K562 (cell line): ENCODE measurements around the gene MOCOS. TPM values are rescaled to one million over a fixed set of nuclear protein-coding genes. Genes with fewer than 3 reads are reported as not detected.

ENCODE experiments used
- ATAC-seq: fragments of 200-7000 bp; cut with Tn5 transposase; 3 replicates; pipeline ENCODE4 v1.9.1; 2020; ENCODE audit warnings: moderate library complexity
- BruUV-seq: library from RNA; stranded (reverse); fragments of 400-500 nt; replicated peaks from 2 replicates; lab custom pipeline; 2021; lab: Mats Ljungman, UMichigan
- CTCF ChIA-PET: fragments of 300-600 bp; formaldehyde crosslinking; extraction: SDS; loops from one replicate; lab custom pipeline; 2021; ENCODE audit warnings: low intra/inter-chr PET ratio; lab: Yijun Ruan, JAX
- POLR2A ChIA-PET: fragments of 300-600, 350-650 bp; sonication (Branson Sonifier 250); formaldehyde crosslinking; extraction: SDS; loops from one replicate; lab custom pipeline; 2021; ENCODE audit warnings: antibody characterized with exemption, inconsistent platforms; lab: Yijun Ruan, JAX
- DNase-seq, 4 experiments: peaks; one replicate each; pipeline versions ENCODE4 v3.0.0 to v3.0.0-alpha.2; 2011 to 2018; ENCODE audit warnings: low spot score in 3 of 4, mixed read lengths in 3 of 4; ENCODE audit errors: extremely low read depth in 1 of 4
- FAIRE-seq: peaks from 2 replicates; lab custom pipeline; 2011; peaks lifted over from hg19 to GRCh38; lab: Jason Lieb, UNC
- H2AFZ ChIP-seq: 2 replicates; pipeline ENCODE4 v1.6.0; 2011; ENCODE audit warnings: low read depth, low read length, control low read depth, inconsistent platforms
- H3K27ac ChIP-seq: fragments of 200-600 bp; 3 replicates; pipeline ENCODE4 v1.8.0; 2011; ENCODE audit warnings: low read depth, mild to moderate bottlenecking, control low read depth, inconsistent platforms, low read length, moderate library complexity, mixed read lengths; ENCODE audit errors: extremely low read depth
- H3K27me3 ChIP-seq, 2 experiments: fragments of 300-600 bp in 1 of 2; 2 replicates in 1 of 2; 3 replicates in 1 of 2; pipeline versions ENCODE4 v1.6.0 to v1.8.0; 2011; ENCODE audit warnings: inconsistent platforms in 2 of 2, low read length in 2 of 2, mild to moderate bottlenecking in 1 of 2, mixed read lengths in 1 of 2, moderate library complexity in 1 of 2; ENCODE audit not compliant: control insufficient read depth in 2 of 2, insufficient read depth in 2 of 2
- H3K36me3 ChIP-seq: fragments of 300-600 bp; 3 replicates; pipeline ENCODE4 v1.8.0; 2011; ENCODE audit warnings: mild to moderate bottlenecking, low read length, inconsistent platforms; ENCODE audit not compliant: control insufficient read depth, insufficient read depth
- H3K4me1 ChIP-seq, 2 experiments: fragments of 200-600 bp in 1 of 2; replicated peaks in 1 of 2; 2 replicates in 1 of 2; 3 replicates in 1 of 2; pipeline versions ENCODE4 v1.5.1 to v1.8.0; 2011; ENCODE audit warnings: inconsistent platforms in 2 of 2, low read length in 2 of 2, mild to moderate bottlenecking in 1 of 2, mixed read lengths in 1 of 2, moderate library complexity in 1 of 2; ENCODE audit not compliant: control insufficient read depth in 2 of 2, insufficient read depth in 2 of 2
- H3K4me2 ChIP-seq: 2 replicates; pipeline ENCODE4 v1.6.1; 2011; ENCODE audit warnings: low read length, control low read depth, inconsistent platforms, mixed read lengths; ENCODE audit not compliant: insufficient read depth
- H3K4me3 ChIP-seq: fragments of 200-600 bp; sonication (generic), shearing (Covaris generic); 2 replicates; pipeline ENCODE4 v1.5.1; 2016; ENCODE audit warnings: control low read depth, inconsistent platforms
- H3K79me2 ChIP-seq: fragments of 200-600 bp; 3 replicates; pipeline ENCODE4 v1.8.0; 2011; ENCODE audit warnings: low read length, inconsistent platforms; ENCODE audit not compliant: control insufficient read depth, insufficient read depth
- H3K9ac ChIP-seq, 2 experiments: 2 replicates each; pipeline versions ENCODE4 v1.6.0 to v1.6.1; 2011; ENCODE audit warnings: low read depth in 2 of 2, low read length in 2 of 2, control low read depth in 1 of 2, inconsistent platforms in 1 of 2, mild to moderate bottlenecking in 1 of 2, mixed read lengths in 1 of 2; ENCODE audit not compliant: insufficient read depth in 1 of 2
- H3K9me1 ChIP-seq: one replicate; pipeline ENCODE4 v1.6.0; 2011; ENCODE audit warnings: inconsistent platforms, mild to moderate bottlenecking, low read length, moderate library complexity; ENCODE audit not compliant: control insufficient read depth, insufficient read depth
- H3K9me3 ChIP-seq: replicated peaks from 2 replicates; pipeline ENCODE4 v1.5.1; 2011; ENCODE audit warnings: low read depth, low read length, inconsistent platforms; ENCODE audit not compliant: control insufficient read depth, insufficient read depth
- H4K20me1 ChIP-seq: replicated peaks from 2 replicates; pipeline ENCODE4 v1.6.1; 2011; ENCODE audit warnings: low read length, inconsistent platforms, mixed read lengths; ENCODE audit not compliant: control insufficient read depth, insufficient read depth
- CBFA2T3 ChIP-seq: fragments of 450-650 bp; IDR thresholded peaks from 2 replicates; pipeline ENCODE4 v1.6.1; 2017
- ESRRA ChIP-seq: fragments of 450-650 bp; IDR thresholded peaks from 2 replicates; pipeline ENCODE4 v1.6.1; 2014; ENCODE audit warnings: low read depth, mild to moderate bottlenecking, moderate library complexity, borderline replicate concordance
- ETV5 ChIP-seq: sonication (generic); formaldehyde crosslinking; IDR thresholded peaks from 2 replicates; pipeline ENCODE4 v1.4.0; 2020; ENCODE audit warnings: low read depth, mild to moderate bottlenecking, missing genetic modification reagents
- FOXA1 ChIP-seq: fragments of 450-650 bp; IDR thresholded peaks from 2 replicates; pipeline ENCODE4 v1.6.1; 2016; ENCODE audit warnings: mild to moderate bottlenecking, borderline replicate concordance
- HNRNPUL1 ChIP-seq: fragments of 200-400 bp; formaldehyde crosslinking; IDR thresholded peaks from 2 replicates; pipeline ENCODE4 v1.6.1; 2017; ENCODE audit warnings: low read length
- KDM1A ChIP-seq, 2 experiments: fragments of 450-650 bp; IDR thresholded peaks; 2 replicates each; pipeline ENCODE4 v1.6.1; 2016; ENCODE audit warnings: mild to moderate bottlenecking in 2 of 2
- ZNF124 ChIP-seq: sonication (generic); formaldehyde crosslinking; IDR thresholded peaks from 2 replicates; pipeline ENCODE4 v1.8.1; 2022; ENCODE audit warnings: missing genetic modification reagents
- ZNF354B ChIP-seq: fragments of 250-450 bp; sonication (Bioruptor Pico); IDR thresholded peaks from 2 replicates; pipeline ENCODE4 v1.4.0; 2020
- WGBS: fragments of 100-300 bp; shearing (Covaris generic); methylation state at CpG from one replicate; pipeline ENCODE4 v1.1.6; 2016; ENCODE audit warnings: low coverage, mixed read lengths; ENCODE audit not compliant: insufficient coverage; ENCODE audit errors: missing lambda C conversion rate; 5-methylcytosine and 5-hydroxymethylcytosine counted together
- in situ Hi-C: fragments of 300-500 bp; cut with MboI; formaldehyde crosslinking; loops from 4 replicates; pipeline ENCODE4 v1.15.0; 2018; ENCODE audit warnings: inconsistent platforms, mixed read lengths
- intact Hi-C: fragments of 100-400 bp; cut with micrococcal nuclease; formaldehyde crosslinking; loops from 2 replicates; pipeline ENCODE4 v1.14.2; 2022
- polyA plus RNA-seq, 8 experiments: library from polyadenylated mRNA; depleted of rRNA in 4 of 8; stranded (reverse) in 5 of 8; unstranded in 3 of 8; fragments of >200 nt; fragmentation: Nextera tagmentation in 2 of 8; fragmentation: Illumina TruSeq in 1 of 8; extraction: Ambion mirVana in 2 of 8; extraction: Trizol in 1 of 8; gene quantifications; 2 replicates each; pipeline versions ENCODE4 v1.2.1 to v1.2.3, GENCODE V29; 2011 to 2014; ENCODE audit warnings: inconsistent platforms in 1 of 8, missing spikeins in 1 of 8
- total RNA-seq, 7 experiments: library from RNA; depleted of rRNA in 6 of 7; stranded (reverse); fragments of >200 nt in 6 of 7; fragmentation: Illumina TruSeq in 2 of 7; extraction: Trizol in 2 of 7; gene quantifications; 2 replicates each; pipeline versions ENCODE4 v1.2.1 to v1.2.3, GENCODE V29; 2011 to 2021; ENCODE audit warnings: low replicate concordance in 1 of 7
- TF ChIP-seq, protein P1 (sequence below): IDR thresholded peaks from 3 replicates; pipeline ENCODE4 v1.6.1; 2011; ENCODE audit warnings: borderline replicate concordance, mild to moderate bottlenecking; ENCODE audit not compliant: insufficient read length, insufficient read depth
- TF ChIP-seq, protein P2 (sequence below): sonication (generic); formaldehyde crosslinking; IDR thresholded peaks from 2 replicates; pipeline ENCODE4 v1.5.0; 2020; ENCODE audit warnings: missing genetic modification reagents
- TF ChIP-seq, protein P3 (sequence below), 3 experiments: IDR thresholded peaks in 2 of 3; conservative IDR thresholded peaks in 1 of 3; 2 replicates each; pipeline ENCODE4 v1.5.1; 2011 to 2012; ENCODE audit warnings: low read length in 3 of 3, mild to moderate bottlenecking in 3 of 3, control low read depth in 2 of 3, improper control_type of control experiment in 1 of 3, inconsistent platforms in 1 of 3, low read depth in 1 of 3, mixed read lengths in 1 of 3, moderate library complexity in 1 of 3; ENCODE audit not compliant: insufficient read depth in 2 of 3
- TF ChIP-seq, protein P4 (sequence below), 2 experiments: fragments of 450-650 bp in 1 of 2; IDR thresholded peaks; 2 replicates each; pipeline ENCODE4 v1.6.1; 2011 to 2017; ENCODE audit warnings: low read depth in 2 of 2, antibody characterized with exemption in 1 of 2, borderline replicate concordance in 1 of 2, low read length in 1 of 2, mild to moderate bottlenecking in 1 of 2, mixed read lengths in 1 of 2; ENCODE audit not compliant: control insufficient read depth in 1 of 2

The MOCOS gene
- total and polyA plus RNA-seq, 9 of the 15 experiments (the other 6 are each of a cell fraction or from before 2014, with no cell fraction given), result 4.5 to 12.4 (median 9.1) TPM

DNA sequence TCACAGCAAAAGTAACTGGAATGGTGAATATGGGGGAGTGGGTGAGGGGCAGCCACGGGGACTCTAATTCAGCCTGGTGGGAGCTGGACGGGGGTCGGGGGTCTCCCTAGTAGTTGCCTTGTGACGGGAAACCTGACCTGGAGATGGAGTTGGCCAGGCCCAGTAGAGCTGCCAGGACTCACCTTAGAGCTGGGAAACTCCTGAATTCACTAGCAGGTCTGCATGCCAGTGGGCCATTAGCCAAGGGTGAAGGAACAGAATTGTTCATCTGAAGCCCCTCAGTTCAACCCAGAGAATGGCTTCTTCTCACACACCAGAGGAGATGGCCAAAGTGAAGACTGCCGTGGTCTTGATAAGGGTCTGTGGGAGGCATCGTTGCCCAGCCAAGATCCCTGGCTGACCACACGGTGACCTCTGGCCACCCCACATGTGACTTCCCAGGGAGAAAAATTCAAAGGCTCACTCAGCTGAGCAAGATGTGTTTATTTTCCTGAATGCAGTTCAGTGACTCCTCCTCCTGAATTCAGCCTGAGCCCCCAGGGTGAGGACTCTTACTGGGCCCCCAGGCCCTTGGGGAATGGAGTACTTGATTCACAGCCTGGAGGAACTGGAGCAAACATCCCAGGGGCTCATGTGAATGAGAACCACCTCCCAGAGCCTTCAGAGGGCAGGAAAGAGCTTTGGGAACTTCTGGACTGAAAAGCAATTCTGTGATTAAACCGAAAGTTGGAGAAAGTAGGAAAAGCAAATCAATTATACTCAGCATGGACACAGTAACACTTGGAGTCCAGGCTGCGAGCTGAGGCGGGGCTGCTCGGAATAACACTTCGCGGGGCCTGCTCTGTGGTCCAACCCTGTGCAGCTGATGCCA lies 25.2 kb downstream of the MOCOS start:
- no TSS peak for BruUV-seq
- Histone ChIP-seq H3K9me3 (no peaks in the 10 kb centered on the region), H3K4me3 (no peak overlapping the region), H3K4me1 (peaks cover 8 to 14% of the 10 kb centered on the region in 2 experiments; a peak in 3 of 5 replicates), H3K79me2 (no peaks in the 10 kb centered on the region), H4K20me1 (no peaks in the 10 kb centered on the region), H2AFZ (no peak overlapping the region), H3K27me3 (no peaks in the 10 kb centered on the region), H3K27ac (no peak overlapping the region), H3K36me3 (peaks cover 23% of the 10 kb centered on the region), H3K9me1 (peaks cover 3% of the 10 kb centered on the region), H3K9ac (peak overlapping the region in 1 of 2 experiments; percentile 59; a peak in 2 of 4 replicates), H3K4me2 (peak overlapping the region; percentile 33; the same call in 1 of the 2 replicates)
- ATAC-seq (peak; percentile 81), DNase-seq (peak; percentile 45 to 74 (median 57)), FAIRE-seq (peak; percentile 90)
- ChIA-PET POLR2A (interaction anchor here (0.6 to 1.2 kb wide), 9 partner anchors 10 to 238 kb away, joined by 3 to 5 read pairs (median 3); no protein-coding TSS in a partner anchor), CTCF (interaction anchor here (1.0 kb wide), 1 partner anchor 72 kb away, joined by 5 read pairs; no protein-coding TSS in a partner anchor)
- in situ Hi-C loops, result no loop called here
- intact Hi-C loops, result no loop called here
- 55% methylated on average over 13 of the region's 13 CpGs for WGBS
- TF ChIP-seq KDM1A (IDR thresholded peaks at IDR 0.05), result no peak
- TF ChIP-seq, protein P1, sequence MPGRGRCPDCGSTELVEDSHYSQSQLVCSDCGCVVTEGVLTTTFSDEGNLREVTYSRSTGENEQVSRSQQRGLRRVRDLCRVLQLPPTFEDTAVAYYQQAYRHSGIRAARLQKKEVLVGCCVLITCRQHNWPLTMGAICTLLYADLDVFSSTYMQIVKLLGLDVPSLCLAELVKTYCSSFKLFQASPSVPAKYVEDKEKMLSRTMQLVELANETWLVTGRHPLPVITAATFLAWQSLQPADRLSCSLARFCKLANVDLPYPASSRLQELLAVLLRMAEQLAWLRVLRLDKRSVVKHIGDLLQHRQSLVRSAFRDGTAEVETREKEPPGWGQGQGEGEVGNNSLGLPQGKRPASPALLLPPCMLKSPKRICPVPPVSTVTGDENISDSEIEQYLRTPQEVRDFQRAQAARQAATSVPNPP, result no peak
- no peak for TF ChIP-seq FOXA1
- no peak for TF ChIP-seq ZNF354B
- TF ChIP-seq ETV5 (CRISPR knock-in tag), result 0 out of 2 replicates have a peak, but pooled peaks have one; percentile 34
- TF ChIP-seq ZNF124, result no peak
- TF ChIP-seq, protein P2, sequence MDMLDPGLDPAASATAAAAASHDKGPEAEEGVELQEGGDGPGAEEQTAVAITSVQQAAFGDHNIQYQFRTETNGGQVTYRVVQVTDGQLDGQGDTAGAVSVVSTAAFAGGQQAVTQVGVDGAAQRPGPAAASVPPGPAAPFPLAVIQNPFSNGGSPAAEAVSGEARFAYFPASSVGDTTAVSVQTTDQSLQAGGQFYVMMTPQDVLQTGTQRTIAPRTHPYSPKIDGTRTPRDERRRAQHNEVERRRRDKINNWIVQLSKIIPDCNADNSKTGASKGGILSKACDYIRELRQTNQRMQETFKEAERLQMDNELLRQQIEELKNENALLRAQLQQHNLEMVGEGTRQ (CRISPR knock-in tag), result peak; percentile 35; the same call in 1 of the 2 replicates
- peak; percentile 67 for TF ChIP-seq CBFA2T3
- TF ChIP-seq ESRRA, result no peak
- TF ChIP-seq, protein P3, sequence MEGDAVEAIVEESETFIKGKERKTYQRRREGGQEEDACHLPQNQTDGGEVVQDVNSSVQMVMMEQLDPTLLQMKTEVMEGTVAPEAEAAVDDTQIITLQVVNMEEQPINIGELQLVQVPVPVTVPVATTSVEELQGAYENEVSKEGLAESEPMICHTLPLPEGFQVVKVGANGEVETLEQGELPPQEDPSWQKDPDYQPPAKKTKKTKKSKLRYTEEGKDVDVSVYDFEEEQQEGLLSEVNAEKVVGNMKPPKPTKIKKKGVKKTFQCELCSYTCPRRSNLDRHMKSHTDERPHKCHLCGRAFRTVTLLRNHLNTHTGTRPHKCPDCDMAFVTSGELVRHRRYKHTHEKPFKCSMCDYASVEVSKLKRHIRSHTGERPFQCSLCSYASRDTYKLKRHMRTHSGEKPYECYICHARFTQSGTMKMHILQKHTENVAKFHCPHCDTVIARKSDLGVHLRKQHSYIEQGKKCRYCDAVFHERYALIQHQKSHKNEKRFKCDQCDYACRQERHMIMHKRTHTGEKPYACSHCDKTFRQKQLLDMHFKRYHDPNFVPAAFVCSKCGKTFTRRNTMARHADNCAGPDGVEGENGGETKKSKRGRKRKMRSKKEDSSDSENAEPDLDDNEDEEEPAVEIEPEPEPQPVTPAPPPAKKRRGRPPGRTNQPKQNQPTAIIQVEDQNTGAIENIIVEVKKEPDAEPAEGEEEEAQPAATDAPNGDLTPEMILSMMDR (IDR thresholded peaks at IDR 0.05 in 2 of 3, conservative IDR thresholded peaks at IDR 0.05 in 1 of 3; ENCODE audit: insufficient read depth in 2 of 3, low read depth in 1 of 3, low read length in 3 of 3), result peak in 1 of 3 experiments; percentile 12; a peak in 1 of 6 replicates
- TF ChIP-seq, protein P4, sequence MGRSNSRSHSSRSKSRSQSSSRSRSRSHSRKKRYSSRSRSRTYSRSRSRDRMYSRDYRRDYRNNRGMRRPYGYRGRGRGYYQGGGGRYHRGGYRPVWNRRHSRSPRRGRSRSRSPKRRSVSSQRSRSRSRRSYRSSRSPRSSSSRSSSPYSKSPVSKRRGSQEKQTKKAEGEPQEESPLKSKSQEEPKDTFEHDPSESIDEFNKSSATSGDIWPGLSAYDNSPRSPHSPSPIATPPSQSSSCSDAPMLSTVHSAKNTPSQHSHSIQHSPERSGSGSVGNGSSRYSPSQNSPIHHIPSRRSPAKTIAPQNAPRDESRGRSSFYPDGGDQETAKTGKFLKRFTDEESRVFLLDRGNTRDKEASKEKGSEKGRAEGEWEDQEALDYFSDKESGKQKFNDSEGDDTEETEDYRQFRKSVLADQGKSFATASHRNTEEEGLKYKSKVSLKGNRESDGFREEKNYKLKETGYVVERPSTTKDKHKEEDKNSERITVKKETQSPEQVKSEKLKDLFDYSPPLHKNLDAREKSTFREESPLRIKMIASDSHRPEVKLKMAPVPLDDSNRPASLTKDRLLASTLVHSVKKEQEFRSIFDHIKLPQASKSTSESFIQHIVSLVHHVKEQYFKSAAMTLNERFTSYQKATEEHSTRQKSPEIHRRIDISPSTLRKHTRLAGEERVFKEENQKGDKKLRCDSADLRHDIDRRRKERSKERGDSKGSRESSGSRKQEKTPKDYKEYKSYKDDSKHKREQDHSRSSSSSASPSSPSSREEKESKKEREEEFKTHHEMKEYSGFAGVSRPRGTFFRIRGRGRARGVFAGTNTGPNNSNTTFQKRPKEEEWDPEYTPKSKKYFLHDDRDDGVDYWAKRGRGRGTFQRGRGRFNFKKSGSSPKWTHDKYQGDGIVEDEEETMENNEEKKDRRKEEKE (IDR thresholded peaks at IDR 0.05; ENCODE audit: borderline replicate concordance in 1 of 2, control insufficient read depth in 1 of 2, low read depth in 2 of 2, low read length in 1 of 2), result no peak
- no peak for TF ChIP-seq HNRNPUL1
